Esophagus muscularis mucosa (tissue), 4 donors: ENCODE data around the gene POLR1E. TPM values are rescaled to one million over a fixed set of nuclear protein-coding genes. Genes with fewer than 3 reads are reported as not detected.

Source experiments
- DNase-seq: peaks from one replicate; pipeline ENCODE4 v3.0.0-alpha.2; 2017; ENCODE audit errors: extremely low spot score
- H3K27ac ChIP-seq, 4 donors: fragments of 200-600 bp; sonication (generic); replicated peaks in 1 of 4; 1 replicate in 3 of 4; 2 replicates in 1 of 4; pipeline ENCODE4 v1.5.1; 2016 to 2019; ENCODE audit warnings: mild to moderate bottlenecking in 1 of 4
- H3K27me3 ChIP-seq, 4 donors: fragments of 200-600 bp; sonication (generic); one replicate each; pipeline versions ENCODE4 v1.5.1 to v1.6.0; 2016 to 2019
- H3K36me3 ChIP-seq, 4 donors: fragments of 200-600 bp; sonication (generic); one replicate each; pipeline ENCODE4 v1.5.1; 2016 to 2019
- H3K4me1 ChIP-seq, 4 donors: fragments of 200-600 bp; sonication (generic); one replicate each; pipeline ENCODE4 v1.5.1; 2016 to 2019
- H3K4me3 ChIP-seq, 4 donors: fragments of 200-600 bp; sonication (generic); 1 replicate in 2 of 4; 2 replicates in 2 of 4; pipeline ENCODE4 v1.5.1; 2016 to 2019; ENCODE audit warnings: mild to moderate bottlenecking in 4 of 4, moderate library complexity in 1 of 4
- H3K9me3 ChIP-seq, 4 donors: fragments of 200-600 bp; sonication (generic); 1 replicate in 3 of 4; 2 replicates in 1 of 4; pipeline ENCODE4 v1.5.1; 2016 to 2019
- CTCF ChIP-seq, 3 experiments: fragments of 200-600 bp in 2 of 3; fragments of 450-650 bp in 1 of 3; sonication (generic) in 2 of 3; IDR thresholded peaks; one replicate each; pipeline ENCODE4 v1.5.1; 2017 to 2019; ENCODE audit warnings: antibody characterized with exemption in 3 of 3, mild to moderate bottlenecking in 2 of 3, moderate library complexity in 1 of 3
- EP300 ChIP-seq: sonication (generic); formaldehyde crosslinking; IDR thresholded peaks from one replicate; pipeline ENCODE4 v1.6.1; 2017; ENCODE audit warnings: antibody characterized with exemption
- POLR2A ChIP-seq: fragments of 450-650 bp; IDR thresholded peaks from one replicate; pipeline ENCODE4 v1.6.1; 2017; ENCODE audit warnings: antibody characterized with exemption, moderate library complexity, mild to moderate bottlenecking, low read depth
- POLR2AphosphoS5 ChIP-seq, 2 donors: sonication (generic); formaldehyde crosslinking; IDR thresholded peaks; one replicate each; pipeline ENCODE4 v1.6.1; 2017; ENCODE audit warnings: antibody characterized with exemption in 2 of 2
- WGBS: methylation state at CpG from one replicate; pipeline ENCODE4 v1.1.5; 2018; 5-methylcytosine and 5-hydroxymethylcytosine counted together
- intact Hi-C: fragments of 100-400 bp; cut with DNase I; formaldehyde crosslinking; loops from one replicate; pipeline ENCODE4 v1.15.1; 2023
- total RNA-seq, 4 donors: library from RNA; depleted of rRNA; stranded (reverse); fragments of >200 nt; gene quantifications; one replicate each; pipeline versions ENCODE4 v1.1.0 to v1.2.1, GENCODE V29; 2016

The POLR1E gene
- total RNA-seq, 4 donors from 2014 or later: 17.4 to 36.8 (median 24.5) TPM

GRCh38 chr9:37534412-37534811, 48.7 kb downstream of the POLR1E start:
- Histone ChIP-seq H3K27ac (no peak overlapping the region), H3K4me1 (no peaks in the 10 kb centered on the region), H3K9me3 (no peaks in the 10 kb centered on the region), H3K36me3 (peaks cover 34 to 80% (median 65%) of the 10 kb centered on the region in 4 donors), H3K4me3 (no peak overlapping the region), H3K27me3 (no peaks in the 10 kb centered on the region)
- TF ChIP-seq EP300: no peak
- intact Hi-C loops: no loop called here
- DNase-seq: no peak
- 95% methylated on average over 7 of the region's 7 CpGs for WGBS

- intact Hi-C loops: no loop called here
- Histone ChIP-seq H3K36me3 (peaks cover 34 to 78% (median 62%) of the 10 kb centered on the region in 4 donors), H3K9me3 (no peaks in the 10 kb centered on the region), H3K4me1 (no peaks in the 10 kb centered on the region), H3K27ac (no peak overlapping the region), H3K27me3 (no peaks in the 10 kb centered on the region), H3K4me3 (no peak overlapping the region)
- DNase-seq: no peak
- TF ChIP-seq POLR2A (no peak), POLR2AphosphoS5 (IDR thresholded peaks at IDR 0.05) (no peak), EP300 (no peak)
- WGBS: 84% methylated on average over 10 of the region's 10 CpGs
Measured at GRCh38 chr9:37534901-37535300, 49.2 kb downstream of the POLR1E start.

GRCh38 chr9:37538099-37538498, 52.4 kb downstream of the POLR1E start:
- no peaks in the 10 kb centered on the region for H3K4me1 ChIP-seq
- H3K27ac ChIP-seq: no peak overlapping the region
- intact Hi-C loops: no loop called here
- no peak for DNase-seq
- no peak overlapping the region for H3K4me3 ChIP-seq
- 90% methylated on average over 7 of the region's 7 CpGs for WGBS
- H3K36me3 ChIP-seq: peaks cover 20 to 70% (median 57%) of the 10 kb centered on the region in 4 donors
- H3K27me3 ChIP-seq: no peaks in the 10 kb centered on the region
- TF ChIP-seq POLR2A (no peak), POLR2AphosphoS5 (IDR thresholded peaks at IDR 0.05) (no peak), EP300 (no peak), CTCF (IDR thresholded peaks at IDR 0.05) (no peak)
- H3K9me3 ChIP-seq: no peaks in the 10 kb centered on the region

GRCh38 chr9:37539634-37540033, 53.9 kb downstream of the POLR1E start:
- DNase-seq: no peak
- Histone ChIP-seq H3K4me3 (no peak overlapping the region), H3K4me1 (no peaks in the 10 kb centered on the region), H3K36me3 (peaks cover 20 to 65% (median 55%) of the 10 kb centered on the region in 4 donors), H3K27ac (no peak overlapping the region), H3K27me3 (no peaks in the 10 kb centered on the region), H3K9me3 (no peaks in the 10 kb centered on the region)
- TF ChIP-seq POLR2A (no peak), CTCF (IDR thresholded peaks at IDR 0.05) (no peak), POLR2AphosphoS5 (IDR thresholded peaks at IDR 0.05) (no peak), EP300 (no peak)
- intact Hi-C loops: no loop called here

GRCh38 chr9:37540634-37541033, 54.9 kb downstream of the POLR1E start:
- no peak for DNase-seq
- intact Hi-C loops: no loop called here
- no peak for TF ChIP-seq CTCF (IDR thresholded peaks at IDR 0.05)
- TF ChIP-seq POLR2AphosphoS5 (IDR thresholded peaks at IDR 0.05): no peak
- TF ChIP-seq EP300: no peak
- WGBS: 84% methylated on average over 3 of the region's 3 CpGs
- Histone ChIP-seq H3K4me1 (no peaks in the 10 kb centered on the region), H3K9me3 (no peaks in the 10 kb centered on the region), H3K27me3 (no peaks in the 10 kb centered on the region), H3K27ac (no peak overlapping the region), H3K4me3 (no peak overlapping the region), H3K36me3 (peaks cover 20 to 58% (median 49%) of the 10 kb centered on the region in 4 donors)

GRCh38 chr9:37541465-37541864, 55.7 kb downstream of the POLR1E start:
- Histone ChIP-seq H3K27me3 (no peaks in the 10 kb centered on the region), H3K36me3 (peaks cover 20 to 50% (median 43%) of the 10 kb centered on the region in 4 donors), H3K4me1 (no peaks in the 10 kb centered on the region), H3K27ac (no peak overlapping the region), H3K4me3 (no peak overlapping the region), H3K9me3 (no peaks in the 10 kb centered on the region)
- TF ChIP-seq POLR2A: no peak
- intact Hi-C loops: no loop called here
- no peak for DNase-seq
- 98% methylated on average over 8 of the region's 8 CpGs for WGBS
